ENCODE data around the gene GAS2L2.

Gene GAS2L2

DNA sequence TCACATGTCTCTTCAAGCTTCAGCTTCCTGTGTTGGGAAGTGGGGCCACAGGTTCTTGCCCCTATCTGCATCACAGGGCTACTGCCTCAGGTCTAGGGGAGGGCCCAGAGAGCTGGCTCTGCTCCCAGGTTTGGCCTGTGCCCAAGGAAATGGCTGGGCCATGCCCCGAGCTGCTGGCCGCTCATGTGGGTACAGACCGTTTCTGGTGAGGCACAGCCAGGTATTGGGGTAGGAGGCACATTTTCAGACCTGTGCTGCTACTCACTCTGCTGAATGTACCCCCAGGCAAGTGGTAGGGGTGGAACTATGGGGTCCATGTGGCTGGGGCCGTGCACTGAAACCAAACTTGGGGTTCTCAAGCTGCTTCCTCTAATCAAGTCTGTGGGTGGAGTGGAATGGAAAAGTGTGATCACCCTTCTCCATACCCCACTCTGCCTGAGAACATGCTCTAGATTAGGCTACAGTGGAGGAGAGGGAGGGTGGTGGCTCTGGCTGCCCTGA, 4.6 kb downstream of the GAS2L2 start:
- no peak for DNase-seq (ENCODE audit: low read depth in 3 of 3, low spot score in 1 of 3)

DNA sequence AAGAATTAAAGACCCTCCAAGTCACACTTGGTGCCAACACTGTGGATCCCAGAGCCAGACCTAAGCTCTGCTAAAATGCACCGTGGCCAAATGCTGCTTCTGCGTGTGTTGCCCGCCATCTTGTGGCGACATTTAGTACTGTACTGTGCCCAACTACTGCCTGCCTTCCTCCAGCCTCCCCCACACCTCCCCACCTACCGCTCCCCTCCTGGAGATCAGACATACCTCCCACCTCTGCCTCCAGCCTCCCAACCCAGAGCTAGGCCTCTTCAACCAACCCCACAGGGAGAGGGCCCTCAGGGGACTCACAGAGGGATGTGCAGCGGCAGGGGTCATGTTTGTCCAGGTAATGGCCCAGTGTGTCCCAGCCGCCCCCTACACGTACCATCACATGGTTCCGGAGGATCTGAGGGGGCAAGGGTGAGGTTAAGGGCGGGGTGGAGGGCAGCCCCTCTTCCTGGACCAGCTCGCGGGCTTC, 5.5 kb downstream of the GAS2L2 start:
- peak; percentile 31 to 72 (median 64) for DNase-seq (ENCODE audit: low read depth in 3 of 3, low spot score in 1 of 3)

DNA sequence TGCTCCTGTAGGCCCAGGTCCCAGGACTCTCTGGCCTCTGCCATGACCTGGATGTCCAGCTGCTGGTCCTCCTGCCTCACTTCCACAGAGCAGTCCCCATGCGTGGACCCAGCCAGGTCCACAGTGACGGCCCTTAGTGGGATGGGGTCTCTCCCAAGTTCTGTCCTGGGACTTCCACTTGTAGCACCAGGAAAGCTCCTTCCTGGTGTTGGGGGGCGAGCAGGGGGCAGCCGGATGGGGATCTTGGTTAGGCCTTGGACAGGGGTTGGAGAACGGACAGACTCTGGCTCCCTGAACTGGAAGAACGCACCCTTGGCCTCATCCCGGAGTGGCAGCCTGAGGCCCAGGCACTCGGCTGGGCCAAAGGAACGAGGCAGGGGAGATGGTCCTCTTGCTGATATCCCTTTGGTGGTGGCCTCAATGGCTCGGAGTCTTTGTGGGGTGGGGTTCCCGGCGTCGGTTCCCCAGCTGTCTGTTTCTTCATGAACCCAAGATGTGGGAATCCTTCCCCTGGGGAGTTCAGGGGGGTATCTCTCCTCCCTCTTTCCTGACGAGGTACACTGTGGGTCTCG, 7.2 kb downstream of the GAS2L2 start:
- no peak for DNase-seq (ENCODE audit: low read depth in 3 of 3, low spot score in 1 of 3)

DNA sequence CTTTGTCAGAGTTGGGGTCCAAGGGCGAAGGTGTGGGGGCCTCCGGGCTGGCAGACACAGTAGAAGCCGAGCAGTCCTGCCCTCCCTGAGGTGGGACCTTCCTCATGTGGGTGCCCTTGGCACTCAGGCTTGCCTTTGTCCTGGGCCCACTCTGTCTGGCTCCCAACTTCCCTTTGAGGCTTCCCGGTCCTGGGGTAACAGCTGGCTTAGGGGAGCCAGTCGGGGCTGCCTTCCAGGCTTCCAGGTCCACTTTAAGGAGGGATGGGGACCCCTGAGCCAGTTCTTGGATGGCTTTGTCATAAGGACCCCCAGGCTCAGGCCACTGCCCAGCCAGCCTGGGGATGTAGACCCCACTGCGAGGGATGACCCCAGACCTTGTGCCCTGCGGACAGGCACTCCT, 7.8 kb downstream of the GAS2L2 start:
- DNase-seq (ENCODE audit: low read depth in 3 of 3, low spot score in 1 of 3) = no peak

DNA sequence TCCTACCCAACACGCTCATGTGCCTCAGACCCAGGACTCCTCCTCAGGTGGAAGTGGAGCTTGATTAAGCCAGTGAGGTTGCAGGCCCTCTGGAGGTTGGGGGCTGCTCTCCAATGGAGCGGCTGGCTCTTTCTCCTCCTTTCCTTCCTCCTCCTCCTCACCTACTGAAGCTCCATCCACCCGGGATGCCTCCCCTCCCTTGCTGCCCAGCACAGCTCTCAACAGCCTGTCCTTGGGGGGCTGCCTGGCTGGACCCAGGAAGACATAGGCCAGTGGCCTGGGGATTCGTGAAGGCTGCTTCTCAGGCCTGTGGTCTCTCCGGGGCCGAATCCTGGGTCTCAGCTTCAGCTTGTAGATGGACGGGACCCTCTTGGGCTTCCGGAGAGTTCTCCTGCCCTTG, 8.2 kb downstream of the GAS2L2 start:
- DNase-seq (ENCODE audit: low read depth in 3 of 3, low spot score in 1 of 3) = no peak

DNA sequence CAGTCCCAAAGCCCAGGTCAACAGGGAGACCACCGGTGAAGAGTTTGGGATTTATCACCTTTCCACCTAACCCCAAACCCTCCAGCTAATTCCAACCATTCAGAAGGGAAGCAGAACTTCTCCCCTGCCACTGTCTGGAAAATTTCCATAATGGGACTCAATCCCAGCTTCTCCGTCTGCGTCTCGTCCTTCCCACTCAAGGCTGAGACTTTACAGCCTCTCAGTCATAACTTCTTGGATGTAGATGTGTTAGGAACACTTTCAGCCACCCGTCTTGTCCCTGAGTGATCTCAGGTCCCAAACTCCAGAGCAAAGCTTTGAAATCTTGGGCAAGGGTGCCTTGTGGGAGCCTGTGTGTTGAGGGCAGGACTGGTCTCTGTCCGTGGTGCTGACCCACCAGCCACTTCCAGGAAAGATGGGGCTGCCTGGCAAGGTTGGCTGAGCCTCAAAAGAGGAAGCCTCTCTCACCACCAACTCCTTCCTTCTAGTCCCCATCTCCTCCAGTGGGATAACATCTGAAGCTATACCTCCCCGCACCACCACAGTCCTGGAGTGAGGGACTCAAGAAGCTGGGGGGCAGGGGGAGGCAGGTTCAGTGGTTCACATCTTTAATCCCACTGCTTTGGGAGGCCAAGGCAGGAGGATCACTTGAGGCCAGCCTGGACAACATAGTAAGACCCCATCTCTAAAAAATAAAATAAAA, 9.3 kb downstream of the GAS2L2 start:
- no peak for DNase-seq (ENCODE audit: low read depth in 3 of 3, low spot score in 1 of 3)

DNA sequence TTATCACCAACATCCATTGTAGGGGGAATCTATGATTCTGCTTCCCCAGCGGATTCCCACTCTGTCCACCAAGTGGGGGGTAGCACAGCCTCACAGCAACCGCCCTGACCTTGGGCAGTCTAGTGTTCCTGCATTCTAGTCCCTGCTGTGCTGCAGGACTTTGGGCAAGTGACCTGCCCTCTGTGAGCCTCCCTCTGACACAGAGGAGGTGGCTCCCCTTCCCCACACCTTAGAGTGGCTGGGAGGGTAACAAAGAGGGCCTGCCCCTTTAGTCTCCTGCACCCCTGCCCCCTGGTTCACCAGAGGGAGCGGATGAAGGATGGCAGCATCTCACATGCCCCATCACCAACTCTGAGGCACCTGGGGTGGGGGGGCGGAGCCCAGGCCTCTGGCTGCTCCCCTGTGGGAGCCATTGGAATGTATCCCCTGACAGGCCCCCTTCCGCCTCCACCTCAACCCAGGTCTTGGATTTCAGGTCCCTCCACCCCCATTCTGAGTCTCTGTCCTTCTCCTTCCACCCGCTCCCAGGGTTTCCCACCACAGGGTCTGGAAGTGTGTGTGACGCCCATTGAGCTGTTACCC, 10.1 kb downstream of the GAS2L2 start:
- no peak for DNase-seq (ENCODE audit: low read depth in 3 of 3, low spot score in 1 of 3)

DNA sequence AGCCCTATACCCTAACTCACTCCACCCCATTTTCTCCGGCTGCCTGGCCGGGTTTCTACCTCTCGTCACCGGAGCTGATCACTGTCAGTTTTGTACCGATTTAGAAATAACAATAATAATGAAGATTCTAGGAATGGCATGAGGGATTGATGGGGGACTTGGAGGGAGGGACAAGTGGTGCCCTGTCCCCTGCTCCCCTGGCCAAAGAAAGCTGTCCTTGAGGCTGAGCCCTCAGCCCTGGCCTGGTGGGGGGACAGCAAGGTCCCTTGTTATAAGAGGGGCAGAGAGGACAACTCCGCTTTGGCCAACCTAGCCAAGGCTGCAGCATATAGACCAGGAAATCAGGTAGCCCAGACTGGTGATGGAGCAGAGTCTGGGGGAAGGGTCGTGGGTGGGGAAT, 10.5 kb downstream of the GAS2L2 start:
- DNase-seq (ENCODE audit: low read depth in 3 of 3, low spot score in 1 of 3) = no peak

DNA sequence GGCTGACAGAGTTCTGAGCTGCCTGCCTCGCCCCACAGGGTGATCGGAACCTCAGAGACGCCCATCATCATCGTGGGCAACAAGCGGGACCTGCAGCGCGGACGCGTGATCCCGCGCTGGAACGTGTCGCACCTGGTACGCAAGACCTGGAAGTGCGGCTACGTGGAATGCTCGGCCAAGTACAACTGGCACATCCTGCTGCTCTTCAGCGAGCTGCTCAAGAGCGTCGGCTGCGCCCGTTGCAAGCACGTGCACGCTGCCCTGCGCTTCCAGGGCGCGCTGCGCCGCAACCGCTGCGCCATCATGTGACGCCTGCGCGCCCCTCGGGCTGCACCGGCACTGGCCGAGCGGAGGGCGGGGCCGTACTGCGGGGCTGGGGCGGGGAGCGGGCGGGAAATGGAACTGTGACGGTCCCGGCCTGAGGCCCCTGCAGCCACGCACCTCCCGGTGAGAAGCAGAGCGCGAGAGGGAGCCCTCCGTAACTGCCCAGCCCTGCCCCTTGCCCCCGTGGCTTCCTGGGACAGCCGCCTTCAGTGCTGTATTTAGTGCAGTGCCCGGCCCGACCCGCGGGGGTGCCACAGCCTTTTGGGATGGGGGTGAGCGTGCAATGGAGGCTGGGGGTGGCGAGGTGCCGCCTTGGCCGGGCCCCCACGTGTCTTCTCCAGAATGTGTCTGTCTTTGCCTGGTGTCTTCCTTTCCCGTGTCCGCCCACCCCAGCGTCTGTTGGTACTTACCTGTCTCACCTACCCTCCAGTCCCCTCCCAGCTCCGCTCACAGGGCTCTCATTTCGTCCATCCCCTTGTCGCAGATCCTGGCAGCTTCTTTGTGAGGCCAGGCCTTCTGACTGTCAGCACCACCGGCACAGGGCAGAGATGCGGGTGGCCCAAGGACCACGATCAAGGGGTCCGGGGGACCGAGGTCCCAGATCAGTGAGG, 11.8 kb downstream of the GAS2L2 start:
- no peak for DNase-seq (ENCODE audit: low read depth in 3 of 3, low spot score in 1 of 3)

DNA sequence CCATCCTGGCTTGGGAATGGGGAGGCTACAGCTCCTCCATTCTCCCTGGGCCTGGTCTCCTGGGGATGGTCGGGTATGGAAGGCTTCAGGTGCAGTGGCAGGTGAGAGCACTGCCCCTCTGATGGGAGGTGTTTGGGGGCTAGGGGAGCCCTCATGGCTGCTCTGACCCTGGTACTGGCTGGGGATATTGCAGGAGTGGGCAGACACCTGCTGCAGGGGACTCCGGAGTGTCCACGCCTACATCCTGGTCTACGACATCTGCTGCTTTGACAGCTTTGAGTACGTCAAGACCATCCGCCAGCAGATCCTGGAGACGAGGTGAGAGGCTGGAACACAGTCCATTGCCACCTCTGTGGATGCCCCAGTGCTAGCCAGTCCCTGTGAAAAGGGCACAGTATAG, 12.8 kb downstream of the GAS2L2 start:
- DNase-seq (ENCODE audit: low read depth in 3 of 3, low spot score in 1 of 3) = no peak

DNA sequence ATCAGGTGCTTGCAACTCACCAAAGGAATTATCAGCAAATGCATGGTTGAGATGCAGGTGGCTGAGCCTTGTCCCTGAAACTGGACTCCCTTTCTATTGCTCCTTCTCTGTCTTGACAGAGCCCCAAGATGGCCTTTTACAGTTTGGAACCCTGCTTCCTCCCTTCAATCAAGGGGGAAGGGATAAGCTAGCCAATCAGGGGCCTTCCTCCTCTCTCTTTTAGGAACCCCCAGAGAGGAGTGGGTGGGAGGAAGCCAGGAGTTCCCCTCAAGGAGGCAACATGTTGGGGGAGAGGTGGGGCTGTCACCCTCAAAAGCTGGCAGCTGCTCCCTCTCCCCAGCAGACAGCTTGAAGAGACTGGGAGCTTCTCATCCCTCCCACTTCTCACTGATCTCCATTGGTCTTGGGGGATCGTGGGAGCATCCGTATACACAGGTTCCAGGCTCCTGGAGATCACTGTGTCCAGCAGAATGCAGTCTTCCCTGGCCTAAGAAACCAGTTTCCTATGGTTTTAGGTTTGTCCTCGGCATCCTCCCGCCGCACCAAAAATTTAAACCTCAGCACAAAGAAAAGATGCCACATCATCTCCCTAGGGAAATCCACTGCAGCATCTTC, 14.4 kb downstream of the GAS2L2 start:
- DNase-seq (ENCODE audit: low read depth in 3 of 3, low spot score in 1 of 3) = no peak

DNA sequence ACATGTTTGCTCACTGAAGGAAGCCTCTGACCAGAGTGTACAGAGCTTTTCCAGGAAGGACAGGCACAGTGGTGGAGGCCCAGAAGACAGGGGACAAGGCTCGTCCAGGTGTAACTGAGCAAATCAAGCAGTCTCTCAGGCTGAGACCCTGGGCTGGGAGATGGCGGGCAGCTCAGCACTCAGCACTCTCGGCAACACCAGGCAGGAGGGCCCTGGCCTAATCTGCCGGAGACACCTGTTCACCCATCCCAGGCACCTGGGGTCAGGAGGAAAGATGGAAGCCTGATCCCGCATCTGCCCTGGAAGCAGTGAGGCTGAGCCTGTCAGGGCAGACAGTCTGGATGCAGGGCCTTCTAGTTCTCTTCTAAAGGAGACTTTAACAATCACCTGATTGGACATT, 16.8 kb downstream of the GAS2L2 start:
- no peak for DNase-seq (ENCODE audit: low read depth in 3 of 3, low spot score in 1 of 3)

DNA sequence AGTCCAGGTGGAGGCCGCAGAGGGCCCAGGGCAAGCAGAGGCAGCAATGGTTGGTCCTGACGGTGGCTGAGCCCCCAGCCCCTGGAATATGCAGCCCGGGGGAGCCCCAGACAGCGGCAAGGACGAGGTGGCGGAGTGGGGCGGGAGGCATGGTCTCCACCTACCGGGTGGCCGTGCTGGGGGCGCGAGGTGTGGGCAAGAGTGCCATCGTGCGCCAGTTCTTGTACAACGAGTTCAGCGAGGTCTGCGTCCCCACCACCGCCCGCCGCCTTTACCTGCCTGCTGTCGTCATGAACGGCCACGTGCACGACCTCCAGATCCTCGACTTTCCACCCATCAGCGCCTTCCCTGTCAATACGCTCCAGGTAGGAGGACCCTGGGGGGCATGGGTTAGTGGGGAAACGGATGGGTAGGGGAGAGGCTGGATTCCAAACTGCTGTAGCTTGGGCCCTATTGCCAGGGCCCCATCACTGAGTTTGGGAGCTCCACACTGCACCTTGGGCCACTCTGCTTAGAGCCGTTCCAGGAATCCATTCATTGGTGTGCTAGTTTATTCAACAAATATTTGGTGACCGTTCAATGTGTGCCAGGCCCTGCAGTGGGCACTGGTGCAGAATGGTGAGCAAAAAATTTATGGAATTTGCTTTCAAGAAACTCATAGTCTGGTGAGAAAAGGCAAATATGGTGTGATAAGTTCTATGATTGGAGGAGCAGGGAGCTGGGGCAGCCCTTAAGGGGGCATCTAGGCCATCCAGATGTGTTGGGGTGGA, 17.8 kb downstream of the GAS2L2 start:
- no peak for DNase-seq (ENCODE audit: low read depth in 3 of 3, low spot score in 1 of 3)

DNA sequence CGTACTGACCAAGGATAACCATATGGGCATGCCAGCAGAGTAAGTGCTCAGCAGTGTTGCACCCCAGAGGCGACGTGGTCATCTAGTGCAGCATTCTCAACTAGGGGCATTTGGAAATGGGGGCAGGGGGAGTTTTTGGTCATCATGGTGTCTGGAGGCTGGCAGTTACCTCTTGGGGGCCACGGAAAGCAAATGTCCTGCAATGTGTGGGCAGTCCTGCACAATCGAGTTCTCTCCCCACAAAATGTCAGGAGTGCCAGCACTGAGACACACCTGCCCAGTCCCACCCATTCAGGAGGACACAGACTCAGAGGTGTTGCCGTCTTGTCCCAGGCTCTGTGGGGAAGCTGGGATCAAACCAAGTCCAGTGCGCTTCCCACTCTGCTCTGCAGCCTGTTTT, 18.6 kb downstream of the GAS2L2 start:
- DNase-seq (ENCODE audit: low read depth in 3 of 3, low spot score in 1 of 3) = no peak

DNA sequence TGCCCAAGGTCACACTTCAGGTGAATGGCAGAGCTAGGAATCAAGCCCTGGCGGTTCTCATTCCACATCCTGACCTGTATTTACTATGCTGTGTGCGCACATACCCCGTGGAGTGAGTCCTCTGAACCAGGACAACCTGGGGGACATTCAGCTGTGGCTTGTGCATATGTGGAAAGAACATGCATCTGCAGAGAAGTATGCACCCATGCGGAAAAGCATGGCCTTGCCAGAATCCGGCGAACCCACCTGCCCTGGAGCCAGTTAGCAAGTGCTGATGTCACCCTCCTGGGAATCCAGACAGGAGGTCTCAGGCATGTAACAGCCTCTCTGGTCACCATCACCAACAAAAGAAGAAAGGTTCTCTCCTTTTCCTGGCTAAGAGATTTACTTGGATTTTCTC, 19.7 kb downstream of the GAS2L2 start:
- no peak for DNase-seq (ENCODE audit: low read depth in 3 of 3, low spot score in 1 of 3)

DNA sequence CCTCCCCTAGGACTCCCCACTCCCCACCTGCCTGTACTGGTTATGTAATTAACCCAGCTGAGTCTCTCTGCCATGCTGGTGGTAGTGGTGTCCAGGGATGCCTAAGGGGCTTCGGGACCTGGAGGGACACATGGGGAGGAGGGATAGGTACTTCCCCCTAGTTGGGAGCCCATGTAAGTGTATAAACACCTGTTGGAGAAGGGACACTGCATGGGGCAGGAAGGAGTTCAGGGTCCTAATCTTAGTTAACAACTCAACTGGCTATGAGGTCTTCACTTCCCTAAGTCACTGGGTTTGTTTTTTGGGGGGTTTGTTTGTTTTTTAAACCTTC, 20.3 kb downstream of the GAS2L2 start:
- DNase-seq (ENCODE audit: low read depth in 3 of 3, low spot score in 1 of 3) = no peak

DNA sequence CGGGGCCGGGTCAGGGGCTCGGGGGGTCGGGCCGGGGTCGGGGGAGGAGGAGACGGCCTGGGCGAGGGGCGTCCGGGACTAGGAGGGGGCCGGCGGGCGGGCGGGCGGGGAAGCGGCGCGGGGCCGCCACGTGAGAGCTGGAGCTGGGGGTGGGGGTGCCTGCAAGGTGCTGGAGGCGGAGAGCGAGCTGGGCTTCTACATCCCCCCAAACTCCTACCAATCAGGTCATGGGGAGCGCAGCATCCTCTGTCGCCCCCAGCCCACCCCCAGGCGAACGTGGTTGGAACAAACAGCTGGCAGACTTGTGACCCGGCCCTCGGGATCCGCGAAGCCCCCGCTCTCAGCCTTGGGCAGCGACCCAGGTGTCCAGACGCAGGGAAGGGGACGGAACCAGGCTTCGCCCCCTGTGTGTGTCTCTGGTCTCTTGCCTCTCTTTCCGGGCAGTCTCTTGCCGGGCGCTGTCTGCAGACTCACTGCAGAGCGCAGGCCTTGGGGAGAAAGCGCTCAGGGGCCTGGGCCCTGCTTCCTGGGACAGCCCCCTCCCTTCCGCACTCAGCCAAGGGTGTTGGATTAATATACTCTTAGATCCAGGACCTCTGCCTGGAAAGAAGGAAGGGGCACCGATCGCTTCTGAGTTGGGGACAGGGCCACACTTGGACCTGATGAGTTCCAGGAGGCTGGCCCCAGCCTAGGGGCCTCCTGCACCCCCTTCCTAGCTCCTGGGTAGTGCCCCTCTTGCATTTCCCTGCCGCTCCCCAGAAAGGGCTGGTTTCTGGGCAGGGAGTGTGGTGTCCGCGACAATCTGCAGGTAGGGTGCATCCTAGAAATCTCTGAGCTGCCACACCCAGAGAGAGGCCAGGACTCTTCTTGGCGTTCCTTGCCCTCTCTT, 20.9 kb downstream of the GAS2L2 start:
- DNase-seq (ENCODE audit: low read depth in 3 of 3, low spot score in 1 of 3) = no peak

DNA sequence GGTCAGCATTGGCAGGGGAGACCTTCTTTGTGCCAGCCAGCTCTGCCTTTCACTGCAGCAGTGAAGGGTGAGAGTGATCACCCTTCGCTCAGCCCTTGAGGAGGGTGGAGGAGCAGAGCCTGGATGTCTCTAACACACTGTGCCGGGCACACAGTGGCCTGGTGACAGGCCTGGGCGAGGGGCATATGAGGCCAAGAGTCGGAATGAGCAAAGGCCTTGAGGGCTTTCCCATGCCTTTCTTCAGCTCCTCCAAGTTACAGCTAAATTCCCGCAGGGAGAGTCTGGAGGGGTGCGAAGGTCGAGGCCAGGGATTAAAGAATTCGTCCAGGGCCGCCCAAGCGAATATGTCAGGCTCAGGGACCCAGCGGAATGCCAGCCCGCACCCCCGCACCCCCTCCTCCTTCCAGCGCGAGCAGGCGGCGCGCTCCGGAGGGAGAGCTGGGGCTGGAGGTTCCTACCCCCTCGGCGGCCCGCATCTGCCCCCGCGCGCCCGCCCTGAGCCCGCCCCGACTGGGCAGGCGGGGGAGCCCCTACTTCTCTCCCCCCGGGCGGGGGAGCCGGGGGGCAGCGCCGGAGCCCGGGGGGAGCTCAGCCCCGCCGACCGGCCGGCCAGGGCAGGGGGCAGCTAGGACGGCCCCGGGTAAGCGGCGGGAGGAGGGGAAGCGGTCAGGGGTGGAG, 21.7 kb downstream of the GAS2L2 start, which contains the start of gene RASL10B:
Gene RASL10B, plus strand, starts transcription at position 401 of the 678 bp plus-strand sequence. CDS start 3,546 bp downstream, outside the sequence.
- DNase-seq (ENCODE audit: low read depth in 3 of 3, low spot score in 1 of 3) = peak in 1 of 3 donors; percentile 46
